Neural cell (in vitro differentiated cells): ENCODE measurements around the gene TM2D3. TPM values are rescaled to one million over a fixed set of nuclear protein-coding genes. Genes with fewer than 3 reads are reported as not detected.

Experiments used
- H2AFZ ChIP-seq: fragments of 200-600, 300-800 bp; sonication (generic), shearing (Covaris generic); 2 replicates; pipeline ENCODE4 v1.6.0; 2014; ENCODE audit warnings: low read depth, mild to moderate bottlenecking, antibody characterized with exemption, low read length, moderate library complexity
- H3F3A ChIP-seq: fragments of 200-600 bp; shearing (Covaris generic); 2 replicates; pipeline ENCODE4 v1.6.1; 2016; ENCODE audit warnings: mild to moderate bottlenecking, moderate library complexity, mixed read lengths, antibody characterized with exemption, low read length; ENCODE audit not compliant: insufficient read depth, poor library complexity, severe bottlenecking
- H3K27ac ChIP-seq: fragments of 200-600, 300-800 bp; sonication (generic), shearing (Covaris generic); 2 replicates; pipeline ENCODE4 v1.5.1; 2014; ENCODE audit warnings: mild to moderate bottlenecking, low read length, moderate library complexity
- H3K27me3 ChIP-seq: fragments of 300-800, 200-600 bp; sonication (generic), shearing (Covaris generic); 2 replicates; pipeline ENCODE4 v1.6.0; 2014; ENCODE audit warnings: mild to moderate bottlenecking, low read depth, low read length, moderate library complexity; ENCODE audit not compliant: insufficient read depth
- H3K36me3 ChIP-seq: fragments of 300-800, 200-600 bp; sonication (generic), shearing (Covaris generic); 2 replicates; pipeline ENCODE4 v1.5.1; 2014; ENCODE audit warnings: mild to moderate bottlenecking, antibody characterized with exemption, low read length, moderate library complexity; ENCODE audit not compliant: insufficient read depth
- H3K4me2 ChIP-seq: fragments of 300-800, 200-600 bp; sonication (generic), shearing (Covaris generic); 2 replicates; pipeline ENCODE4 v1.6.0; 2014; ENCODE audit warnings: mild to moderate bottlenecking, low read length
- H3K4me3 ChIP-seq: fragments of 300-800, 200-600 bp; sonication (generic), shearing (Covaris generic); 2 replicates; pipeline ENCODE4 v1.5.1; 2014; ENCODE audit warnings: mild to moderate bottlenecking, low read length, moderate library complexity
- H3K79me2 ChIP-seq: fragments of 200-600 bp; shearing (Covaris generic); replicated peaks from 2 replicates; pipeline ENCODE4 v1.6.0; 2014; ENCODE audit warnings: mild to moderate bottlenecking, low read length, moderate library complexity; ENCODE audit not compliant: insufficient read depth
- H3K9ac ChIP-seq: fragments of 300-800, 200-600 bp; sonication (generic), shearing (Covaris generic); 2 replicates; pipeline ENCODE4 v1.6.1; 2016; ENCODE audit warnings: mild to moderate bottlenecking, low read length, mixed read lengths
- H3K9me2 ChIP-seq: fragments of 200-600 bp; shearing (Covaris generic); 2 replicates; pipeline ENCODE4 v1.6.1; 2016; ENCODE audit warnings: mild to moderate bottlenecking, low read length, mixed read lengths; ENCODE audit not compliant: insufficient read depth
- H3K9me3 ChIP-seq: fragments of 200-600, 300-800 bp; sonication (generic), shearing (Covaris generic); 2 replicates; pipeline ENCODE4 v1.6.1; 2016; ENCODE audit warnings: mild to moderate bottlenecking, mixed run types, low read length, moderate library complexity, mixed read lengths
- H4K20me1 ChIP-seq: fragments of 200-600 bp; shearing (Covaris generic); 2 replicates; pipeline ENCODE4 v1.6.1; 2016; ENCODE audit warnings: mild to moderate bottlenecking, mixed run types; ENCODE audit not compliant: insufficient read depth
- CTCF ChIP-seq: fragments of 450-650 bp; IDR thresholded peaks from 2 replicates; pipeline ENCODE4 v1.5.1; 2014; ENCODE audit warnings: antibody characterized with exemption, mild to moderate bottlenecking, moderate library complexity; ENCODE audit not compliant: poor library complexity, severe bottlenecking
- EP300 ChIP-seq: fragments of 450-650 bp; conservative IDR thresholded peaks from 2 replicates; pipeline ENCODE4 v1.6.1; 2014; ENCODE audit warnings: antibody characterized with exemption, mild to moderate bottlenecking, moderate library complexity; ENCODE audit not compliant: poor library complexity, severe bottlenecking
- EZH2 ChIP-seq: fragments of 200-600, 300-800 bp; shearing (Covaris generic), sonication (generic); IDR thresholded peaks from 2 replicates; pipeline ENCODE4 v1.6.1; 2014; ENCODE audit warnings: antibody characterized with exemption, low read length, borderline replicate concordance, mild to moderate bottlenecking; ENCODE audit not compliant: insufficient read depth, poor library complexity, severe bottlenecking
- MXI1 ChIP-seq: fragments of 450-650 bp; conservative IDR thresholded peaks from 2 replicates; pipeline ENCODE4 v1.6.1; 2014; ENCODE audit warnings: antibody characterized with exemption, mild to moderate bottlenecking; ENCODE audit not compliant: poor library complexity, severe bottlenecking
- POLR2AphosphoS5 ChIP-seq: IDR thresholded peaks from 2 replicates; pipeline ENCODE4 v1.6.1; 2012
- RAD21 ChIP-seq: fragments of 450-650 bp; conservative IDR thresholded peaks from 2 replicates; pipeline ENCODE4 v1.6.1; 2014; ENCODE audit warnings: antibody characterized with exemption, mild to moderate bottlenecking, moderate library complexity
- REST ChIP-seq: IDR thresholded peaks from 2 replicates; pipeline ENCODE4 v1.6.1; 2012; ENCODE audit warnings: borderline replicate concordance
- SMC3 ChIP-seq: fragments of 450-650 bp; conservative IDR thresholded peaks from 2 replicates; pipeline ENCODE4 v1.6.1; 2014; ENCODE audit warnings: antibody characterized with exemption, mild to moderate bottlenecking, moderate library complexity; ENCODE audit not compliant: poor library complexity
- TAF1 ChIP-seq: IDR thresholded peaks from 2 replicates; pipeline ENCODE4 v1.6.1; 2012; ENCODE audit warnings: low read depth
- polyA plus RNA-seq: library from polyadenylated mRNA; depleted of rRNA; stranded (reverse); fragments of >200 nt; gene quantifications from 2 replicates; pipeline ENCODE4 v1.2.3, GENCODE V29; 2014

Gene TM2D3
- polyA plus RNA-seq, 1 donor from 2014 or later, result 343 TPM

- Histone ChIP-seq H3K9ac (no peak overlapping the region), H3K36me3 (no peaks in the 10 kb centered on the region), H3K79me2 (no peaks in the 10 kb centered on the region), H2AFZ (no peak overlapping the region), H4K20me1 (no peaks in the 10 kb centered on the region), H3K27me3 (no peaks in the 10 kb centered on the region), H3K4me3 (no peak overlapping the region), H3K9me2 (no peaks in the 10 kb centered on the region), H3K27ac (no peak overlapping the region), H3F3A (no peaks in the 10 kb centered on the region), H3K4me2 (no peak overlapping the region), H3K9me3 (no peaks in the 10 kb centered on the region)
- no peak for TF ChIP-seq POLR2AphosphoS5
- no peak for TF ChIP-seq SMC3
- TF ChIP-seq RAD21, result no peak
- TF ChIP-seq REST, result no peak
- TF ChIP-seq TAF1, result no peak
- no peak for TF ChIP-seq EP300
- TF ChIP-seq CTCF, result no peak
- TF ChIP-seq MXI1, result no peak
- TF ChIP-seq EZH2, result no peak
These were observed 10.0 kb upstream of the TM2D3 start for GRCh38 chr15:101662203-101662602.

GRCh38 chr15:101660005-101660404 lies 7.8 kb upstream of the TM2D3 start:
- Histone ChIP-seq H3K27ac (no peak overlapping the region), H3K4me2 (no peak overlapping the region), H2AFZ (no peak overlapping the region), H3K36me3 (no peaks in the 10 kb centered on the region), H3K4me3 (no peak overlapping the region), H4K20me1 (no peaks in the 10 kb centered on the region), H3K9ac (no peak overlapping the region), H3F3A (no peaks in the 10 kb centered on the region), H3K9me2 (no peaks in the 10 kb centered on the region), H3K9me3 (no peaks in the 10 kb centered on the region), H3K27me3 (no peaks in the 10 kb centered on the region), H3K79me2 (no peaks in the 10 kb centered on the region)
- TF ChIP-seq REST, result no peak
- no peak for TF ChIP-seq EP300
- TF ChIP-seq CTCF, result no peak
- no peak for TF ChIP-seq RAD21
- no peak for TF ChIP-seq SMC3
- no peak for TF ChIP-seq TAF1
- TF ChIP-seq POLR2AphosphoS5, result no peak
- no peak for TF ChIP-seq EZH2
- no peak for TF ChIP-seq MXI1
